PC-9 (cell line): ENCODE data around the gene OR2B2. TPM values are rescaled to one million over a fixed set of nuclear protein-coding genes. Genes with fewer than 3 reads are reported as not detected.

Experiments used
- BruUV-seq: library from RNA; stranded (reverse); fragments of 400-500 nt; replicated peaks from 2 replicates; lab custom pipeline; 2021; lab: Mats Ljungman, UMichigan
- CTCF ChIA-PET: fragments of 300-600 bp; sonication (Branson Sonifier 250); formaldehyde crosslinking; loops from one replicate; lab custom pipeline; 2022; ENCODE audit warnings: antibody characterized with exemption; lab: Charles Lee
- POLR2A ChIA-PET: fragments of 300-600 bp; sonication (Branson Sonifier 250); formaldehyde crosslinking; loops from one replicate; lab custom pipeline; 2022; ENCODE audit warnings: antibody characterized with exemption; ENCODE audit not compliant: unreplicated experiment; lab: Charles Lee
- DNase-seq, 2 experiments: peaks; one replicate each; pipeline versions ENCODE4 v3.0.0 to v3.0.0-alpha.2; 2015 to 2022; ENCODE audit warnings: mixed read lengths in 1 of 2
- H2AFZ ChIP-seq: fragments of 200-600 bp; sonication (generic); 2 replicates; pipeline ENCODE4 v1.8.1; 2017; ENCODE audit warnings: antibody characterized with exemption
- H3F3A ChIP-seq: fragments of 200-600 bp; sonication (generic); 2 replicates; pipeline ENCODE4 v1.8.1; 2017; ENCODE audit warnings: antibody characterized with exemption, mild to moderate bottlenecking, low read depth; ENCODE audit not compliant: insufficient read depth
- H3K27ac ChIP-seq: fragments of 200-600 bp; sonication (generic); 2 replicates; pipeline ENCODE4 v1.6.1; 2016; ENCODE audit warnings: mixed run types
- H3K27me3 ChIP-seq: fragments of 200-600 bp; sonication (generic); 2 replicates; pipeline ENCODE4 v1.6.1; 2016; ENCODE audit warnings: low read depth, mixed run types; ENCODE audit not compliant: insufficient read depth
- H3K36me3 ChIP-seq: fragments of 200-600 bp; sonication (generic); 2 replicates; pipeline ENCODE4 v1.6.1; 2016; ENCODE audit warnings: low read depth, mixed run types
- H3K4me1 ChIP-seq: fragments of 200-600 bp; sonication (generic); replicated peaks from 2 replicates; pipeline ENCODE4 v1.6.1; 2016; ENCODE audit warnings: mixed run types; ENCODE audit not compliant: insufficient read depth
- H3K4me2 ChIP-seq: fragments of 200-600 bp; sonication (generic); 2 replicates; pipeline ENCODE4 v1.6.1; 2017; ENCODE audit warnings: mixed run types
- H3K4me3 ChIP-seq: fragments of 200-600 bp; sonication (generic); 2 replicates; pipeline ENCODE4 v1.6.1; 2016; ENCODE audit warnings: mixed run types
- H3K79me2 ChIP-seq: fragments of 200-600 bp; sonication (generic); 2 replicates; pipeline ENCODE4 v1.6.1; 2017; ENCODE audit warnings: low read depth, mixed run types
- H3K9me2 ChIP-seq: fragments of 200-600 bp; sonication (generic); 2 replicates; pipeline ENCODE4 v1.8.1; 2017; ENCODE audit warnings: mild to moderate bottlenecking; ENCODE audit not compliant: insufficient read depth
- H3K9me3 ChIP-seq: fragments of 200-600 bp; sonication (generic); 2 replicates; pipeline ENCODE4 v1.8.1; 2016; ENCODE audit warnings: low read depth; ENCODE audit not compliant: insufficient read depth
- H4K20me1 ChIP-seq: fragments of 200-600 bp; sonication (generic); 2 replicates; pipeline ENCODE4 v1.8.1; 2017; ENCODE audit not compliant: insufficient read depth
- EZH2 ChIP-seq: fragments of 200-600 bp; sonication (generic); IDR thresholded peaks from 2 replicates; pipeline ENCODE4 v1.8.0; 2017; ENCODE audit warnings: antibody characterized with exemption, low read depth
- intact Hi-C: fragments of 100-400 bp; cut with micrococcal nuclease; formaldehyde crosslinking; loops from one replicate; pipeline ENCODE4 v1.10.0; 2022; ENCODE audit not compliant: unreplicated experiment
- total RNA-seq: library from RNA; stranded (reverse); gene quantifications from 2 replicates; pipeline ENCODE4 v1.2.3, GENCODE V29; 2021
- TF ChIP-seq, protein P1 (sequence below): fragments of 200-600 bp; sonication (generic); conservative IDR thresholded peaks from 2 replicates; pipeline ENCODE4 v1.6.1; 2017; ENCODE audit warnings: mixed run types, antibody characterized with exemption, mild to moderate bottlenecking, moderate library complexity

The OR2B2 gene
- total RNA-seq, 1 experiment from 2014 or later, result not detected

DNA sequence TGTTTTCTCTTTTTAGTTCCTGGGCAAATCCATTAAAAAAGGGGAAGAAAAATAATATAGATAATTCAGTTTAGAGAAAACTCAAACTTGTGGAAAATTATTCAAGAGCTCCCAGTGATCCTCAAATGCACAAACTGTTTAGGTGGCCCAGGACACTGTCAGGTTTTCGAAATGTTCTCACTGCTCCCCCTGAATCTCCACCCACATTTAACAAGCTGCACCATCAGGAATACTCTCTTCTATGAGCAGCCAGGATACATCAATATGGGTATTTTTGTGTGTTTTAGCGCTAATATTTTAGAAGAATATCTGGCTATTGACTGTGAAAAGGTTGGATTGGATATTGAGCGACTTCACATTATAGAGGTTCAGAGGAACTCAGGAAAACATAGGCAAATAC, 43.9 kb downstream of the OR2B2 start:
- intact Hi-C loops, result no loop called here
- TF ChIP-seq, protein P1, sequence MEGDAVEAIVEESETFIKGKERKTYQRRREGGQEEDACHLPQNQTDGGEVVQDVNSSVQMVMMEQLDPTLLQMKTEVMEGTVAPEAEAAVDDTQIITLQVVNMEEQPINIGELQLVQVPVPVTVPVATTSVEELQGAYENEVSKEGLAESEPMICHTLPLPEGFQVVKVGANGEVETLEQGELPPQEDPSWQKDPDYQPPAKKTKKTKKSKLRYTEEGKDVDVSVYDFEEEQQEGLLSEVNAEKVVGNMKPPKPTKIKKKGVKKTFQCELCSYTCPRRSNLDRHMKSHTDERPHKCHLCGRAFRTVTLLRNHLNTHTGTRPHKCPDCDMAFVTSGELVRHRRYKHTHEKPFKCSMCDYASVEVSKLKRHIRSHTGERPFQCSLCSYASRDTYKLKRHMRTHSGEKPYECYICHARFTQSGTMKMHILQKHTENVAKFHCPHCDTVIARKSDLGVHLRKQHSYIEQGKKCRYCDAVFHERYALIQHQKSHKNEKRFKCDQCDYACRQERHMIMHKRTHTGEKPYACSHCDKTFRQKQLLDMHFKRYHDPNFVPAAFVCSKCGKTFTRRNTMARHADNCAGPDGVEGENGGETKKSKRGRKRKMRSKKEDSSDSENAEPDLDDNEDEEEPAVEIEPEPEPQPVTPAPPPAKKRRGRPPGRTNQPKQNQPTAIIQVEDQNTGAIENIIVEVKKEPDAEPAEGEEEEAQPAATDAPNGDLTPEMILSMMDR, result no peak
- no peak for TF ChIP-seq EZH2
- no peak for DNase-seq

DNA sequence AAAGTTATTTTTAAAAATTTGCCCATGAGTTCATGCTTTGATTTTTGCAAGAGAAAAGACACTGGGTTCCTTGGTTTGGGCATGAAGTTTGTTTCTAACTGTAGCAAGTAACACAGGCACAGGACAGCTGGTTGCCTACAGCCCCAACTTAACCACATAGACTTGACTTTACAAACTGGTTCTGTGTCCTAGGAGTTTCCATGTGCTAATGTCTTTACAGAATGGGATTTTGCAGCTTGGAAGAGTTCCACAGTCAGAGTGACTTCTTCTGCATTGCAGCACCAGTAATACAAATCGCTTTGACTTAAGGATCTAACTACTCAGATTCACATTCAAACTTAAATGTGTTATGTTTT, 44.3 kb downstream of the OR2B2 start:
- POLR2A ChIA-PET, result interaction anchor here (0.5 to 2.0 kb wide), 15 partner anchors 22 to 1299 kb away, joined by 3 to 26 read pairs (median 8); a partner anchor contains a TSS
- intact Hi-C loops, result no loop called here
- H4K20me1 ChIP-seq, result no peaks in the 10 kb centered on the region
- H3K4me3 ChIP-seq, result peak overlapping the region; percentile 55; the same call in 1 of the 2 replicates
- H3K36me3 ChIP-seq, result no peaks in the 10 kb centered on the region
- no peak for DNase-seq
- no peaks in the 10 kb centered on the region for H3K9me3 ChIP-seq
- H3K27me3 ChIP-seq, result no peaks in the 10 kb centered on the region
- H3K27ac ChIP-seq, result peak overlapping the region; percentile 49; the same call in 1 of the 2 replicates
- H3K4me1 ChIP-seq, result no peaks in the 10 kb centered on the region
- H3F3A ChIP-seq, result peaks cover 19% of the 10 kb centered on the region
- H3K9me2 ChIP-seq, result no peaks in the 10 kb centered on the region
- TF ChIP-seq, protein P1, result no peak
- TF ChIP-seq EZH2, result no peak
- peak overlapping the region; percentile 69 for H3K4me2 ChIP-seq
- no peaks in the 10 kb centered on the region for H3K79me2 ChIP-seq
- BruUV-seq, result no TSS peak
- peak overlapping the region; percentile 76 for H2AFZ ChIP-seq
- CTCF ChIA-PET, result no interaction called here

More for the DNA sequence above, 43.9 kb downstream of the OR2B2 start:
- Histone ChIP-seq H3K4me2 (no peak overlapping the region), H3K27me3 (no peaks in the 10 kb centered on the region), H3F3A (peaks cover 15% of the 10 kb centered on the region), H3K9me2 (no peaks in the 10 kb centered on the region), H3K9me3 (no peaks in the 10 kb centered on the region), H3K36me3 (no peaks in the 10 kb centered on the region), H3K4me3 (no peak overlapping the region), H2AFZ (no peak overlapping the region), H3K79me2 (no peaks in the 10 kb centered on the region), H3K4me1 (no peaks in the 10 kb centered on the region), H4K20me1 (no peaks in the 10 kb centered on the region), H3K27ac (no peak overlapping the region; the same call in 1 of the 2 replicates)
- no TSS peak for BruUV-seq
- CTCF ChIA-PET, result no interaction called here
- POLR2A ChIA-PET, result interaction anchor here (0.6 to 1.3 kb wide), 3 partner anchors 15 to 734 kb away, joined by 4 to 14 read pairs (median 8); a partner anchor contains a TSS

DNA sequence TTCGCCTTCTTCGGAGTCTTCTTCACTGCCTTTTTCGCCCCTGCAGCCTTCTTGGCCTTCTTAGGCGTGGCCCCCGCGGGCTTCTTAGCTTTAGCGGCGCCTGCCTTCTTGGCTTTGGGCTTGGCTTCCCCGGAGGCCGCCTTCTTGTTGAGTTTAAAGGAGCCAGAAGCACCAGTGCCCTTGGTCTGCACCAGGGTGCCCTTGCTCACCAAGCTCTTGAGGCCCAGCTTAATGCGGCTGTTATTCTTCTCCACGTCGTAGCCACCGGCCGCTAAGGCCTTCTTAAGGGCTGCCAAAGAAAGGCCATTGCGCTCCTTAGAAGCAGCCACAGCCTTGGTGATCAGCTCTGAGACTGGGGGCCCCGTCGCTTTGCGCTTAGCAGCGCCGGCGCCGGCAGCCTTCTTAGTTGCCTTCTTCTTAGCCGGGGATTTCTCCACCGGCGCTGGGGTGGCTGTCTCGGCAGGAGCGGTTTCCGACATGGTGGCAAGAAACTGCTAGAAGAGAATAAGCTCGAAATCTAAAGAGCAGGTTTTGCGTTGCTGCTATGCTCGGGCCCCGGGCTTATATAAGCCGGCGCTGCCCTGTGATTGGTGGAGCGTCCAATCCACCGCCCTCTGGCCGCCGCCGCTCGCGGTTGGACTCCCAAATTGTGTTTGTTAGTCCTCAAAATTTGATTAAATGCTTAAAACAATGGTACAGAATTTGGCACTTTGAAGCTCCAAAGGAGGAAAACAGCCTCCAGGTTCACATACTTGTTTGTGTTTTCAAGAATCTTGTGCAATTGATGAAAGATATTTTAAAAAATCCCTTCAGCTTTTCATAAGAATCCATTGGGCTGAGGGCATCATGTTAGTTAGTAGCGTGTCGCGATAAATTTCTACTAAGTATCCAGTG, 44.9 kb downstream of the OR2B2 start:
- H3K27me3 ChIP-seq, result no peaks in the 10 kb centered on the region
- TSS peak; percentile 87 for BruUV-seq
- DNase-seq, result peak in 1 of 2 experiments; percentile 72
- H3F3A ChIP-seq, result peaks cover 22% of the 10 kb centered on the region
- no peaks in the 10 kb centered on the region for H4K20me1 ChIP-seq
- no peaks in the 10 kb centered on the region for H3K4me1 ChIP-seq
- peak overlapping the region; percentile 76 for H2AFZ ChIP-seq
- ChIA-PET POLR2A (interaction anchor here (0.5 to 2.0 kb wide), 17 partner anchors 23 to 1845 kb away, joined by 3 to 26 read pairs (median 6); a partner anchor contains a TSS), CTCF (no interaction called here)
- H3K4me2 ChIP-seq, result peak overlapping the region; percentile 69
- no peaks in the 10 kb centered on the region for H3K9me3 ChIP-seq
- no peaks in the 10 kb centered on the region for H3K36me3 ChIP-seq
- H3K4me3 ChIP-seq, result peak overlapping the region; percentile 55; the same call in 1 of the 2 replicates
- peak overlapping the region; percentile 49; the same call in 1 of the 2 replicates for H3K27ac ChIP-seq
- no peaks in the 10 kb centered on the region for H3K9me2 ChIP-seq
- intact Hi-C loops, result no loop called here
- TF ChIP-seq EZH2, result no peak
- TF ChIP-seq, protein P1, result no peak
- H3K79me2 ChIP-seq, result no peaks in the 10 kb centered on the region
